WTC11 (cell line): Measurements from ENCODE around the gene SHISA6.

Experiments used
- ATF1 ChIP-seq: sonication (generic); formaldehyde crosslinking; IDR thresholded peaks from 2 replicates; pipeline ENCODE4 v1.8.1; 2023; ENCODE audit warnings: mild to moderate bottlenecking, moderate library complexity, missing genetic modification reagents
- CREB1 ChIP-seq: sonication (generic); formaldehyde crosslinking; IDR thresholded peaks from 2 replicates; pipeline ENCODE4 v1.8.0; 2023; ENCODE audit warnings: mild to moderate bottlenecking, missing genetic modification reagents
- CTCF ChIP-seq: fragments of 200-600 bp; IDR thresholded peaks from 2 replicates; pipeline ENCODE4 v1.8.0; 2022; ENCODE audit warnings: antibody characterized with exemption
- E2F4 ChIP-seq: sonication (generic); formaldehyde crosslinking; IDR thresholded peaks from 2 replicates; pipeline ENCODE4 v1.8.1; 2022; ENCODE audit warnings: low read depth, mild to moderate bottlenecking, moderate library complexity, missing genetic modification reagents, borderline replicate concordance
- ETV6 ChIP-seq: sonication (generic); formaldehyde crosslinking; IDR thresholded peaks from 2 replicates; pipeline ENCODE4 v1.8.1; 2022; ENCODE audit warnings: mild to moderate bottlenecking, missing genetic modification reagents
- FOXJ3 ChIP-seq: sonication (generic); formaldehyde crosslinking; IDR thresholded peaks from 2 replicates; pipeline ENCODE4 v1.9.0; 2021; ENCODE audit warnings: missing genetic modification reagents, mild to moderate bottlenecking, borderline replicate concordance
- MYBL2 ChIP-seq: sonication (generic); formaldehyde crosslinking; IDR thresholded peaks from 2 replicates; pipeline ENCODE4 v1.8.1; 2023; ENCODE audit warnings: mild to moderate bottlenecking, moderate library complexity, missing genetic modification reagents
- TCF7 ChIP-seq: sonication (generic); formaldehyde crosslinking; IDR thresholded peaks from 2 replicates; pipeline ENCODE4 v1.8.0; 2022; ENCODE audit warnings: mild to moderate bottlenecking, low read depth, missing genetic modification reagents, moderate library complexity
- TEAD4 ChIP-seq: sonication (generic); formaldehyde crosslinking; IDR thresholded peaks from 2 replicates; pipeline ENCODE4 v1.8.0; 2022; ENCODE audit warnings: mild to moderate bottlenecking, missing genetic modification reagents
- ZNF121 ChIP-seq: sonication (generic); formaldehyde crosslinking; IDR thresholded peaks from 2 replicates; pipeline ENCODE4 v1.8.0; 2023; ENCODE audit warnings: missing genetic modification reagents
- ZNF232 ChIP-seq: sonication (generic); formaldehyde crosslinking; IDR thresholded peaks from 2 replicates; pipeline ENCODE4 v1.8.0; 2022; ENCODE audit warnings: mild to moderate bottlenecking, missing genetic modification reagents
- TF ChIP-seq, protein P1 (sequence below): sonication (generic); formaldehyde crosslinking; conservative IDR thresholded peaks from 2 replicates; pipeline ENCODE4 v1.8.1; 2022; ENCODE audit warnings: mild to moderate bottlenecking, missing genetic modification reagents
- TF ChIP-seq, protein P2 (sequence below): sonication (generic); formaldehyde crosslinking; IDR thresholded peaks from 2 replicates; pipeline ENCODE4 v1.8.1; 2023; ENCODE audit warnings: mild to moderate bottlenecking, missing genetic modification reagents
- TF ChIP-seq, protein P3 (sequence below): sonication (generic); formaldehyde crosslinking; IDR thresholded peaks from 2 replicates; pipeline ENCODE4 v1.8.1; 2023; ENCODE audit warnings: mild to moderate bottlenecking, moderate library complexity, missing genetic modification reagents

- TF ChIP-seq, protein P1, sequence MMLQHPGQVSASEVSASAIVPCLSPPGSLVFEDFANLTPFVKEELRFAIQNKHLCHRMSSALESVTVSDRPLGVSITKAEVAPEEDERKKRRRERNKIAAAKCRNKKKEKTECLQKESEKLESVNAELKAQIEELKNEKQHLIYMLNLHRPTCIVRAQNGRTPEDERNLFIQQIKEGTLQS = no peak
- TF ChIP-seq CTCF = no peak
- TF ChIP-seq MYBL2 = no peak
- TF ChIP-seq ZNF121 = no peak
- no peak for TF ChIP-seq FOXJ3
- no peak for TF ChIP-seq ZNF232 (CRISPR knock-in tag)
- TF ChIP-seq, protein P2, sequence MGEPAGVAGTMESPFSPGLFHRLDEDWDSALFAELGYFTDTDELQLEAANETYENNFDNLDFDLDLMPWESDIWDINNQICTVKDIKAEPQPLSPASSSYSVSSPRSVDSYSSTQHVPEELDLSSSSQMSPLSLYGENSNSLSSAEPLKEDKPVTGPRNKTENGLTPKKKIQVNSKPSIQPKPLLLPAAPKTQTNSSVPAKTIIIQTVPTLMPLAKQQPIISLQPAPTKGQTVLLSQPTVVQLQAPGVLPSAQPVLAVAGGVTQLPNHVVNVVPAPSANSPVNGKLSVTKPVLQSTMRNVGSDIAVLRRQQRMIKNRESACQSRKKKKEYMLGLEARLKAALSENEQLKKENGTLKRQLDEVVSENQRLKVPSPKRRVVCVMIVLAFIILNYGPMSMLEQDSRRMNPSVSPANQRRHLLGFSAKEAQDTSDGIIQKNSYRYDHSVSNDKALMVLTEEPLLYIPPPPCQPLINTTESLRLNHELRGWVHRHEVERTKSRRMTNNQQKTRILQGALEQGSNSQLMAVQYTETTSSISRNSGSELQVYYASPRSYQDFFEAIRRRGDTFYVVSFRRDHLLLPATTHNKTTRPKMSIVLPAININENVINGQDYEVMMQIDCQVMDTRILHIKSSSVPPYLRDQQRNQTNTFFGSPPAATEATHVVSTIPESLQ (CRISPR knock-in tag) = no peak
- no peak for TF ChIP-seq TEAD4 (CRISPR knock-in tag)
- no peak for TF ChIP-seq CREB1 (CRISPR knock-in tag)
- TF ChIP-seq ETV6 (CRISPR knock-in tag) = no peak
- no peak for TF ChIP-seq E2F4 (CRISPR knock-in tag)
- no peak for TF ChIP-seq ATF1
- TF ChIP-seq, protein P3, sequence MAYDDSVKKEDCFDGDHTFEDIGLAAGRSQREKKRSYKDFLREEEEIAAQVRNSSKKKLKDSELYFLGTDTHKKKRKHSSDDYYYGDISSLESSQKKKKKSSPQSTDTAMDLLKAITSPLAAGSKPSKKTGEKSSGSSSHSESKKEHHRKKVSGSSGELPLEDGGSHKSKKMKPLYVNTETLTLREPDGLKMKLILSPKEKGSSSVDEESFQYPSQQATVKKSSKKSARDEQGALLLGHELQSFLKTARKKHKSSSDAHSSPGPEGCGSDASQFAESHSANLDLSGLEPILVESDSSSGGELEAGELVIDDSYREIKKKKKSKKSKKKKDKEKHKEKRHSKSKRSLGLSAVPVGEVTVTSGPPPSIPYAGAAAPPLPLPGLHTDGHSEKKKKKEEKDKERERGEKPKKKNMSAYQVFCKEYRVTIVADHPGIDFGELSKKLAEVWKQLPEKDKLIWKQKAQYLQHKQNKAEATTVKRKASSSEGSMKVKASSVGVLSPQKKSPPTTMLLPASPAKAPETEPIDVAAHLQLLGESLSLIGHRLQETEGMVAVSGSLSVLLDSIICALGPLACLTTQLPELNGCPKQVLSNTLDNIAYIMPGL (CRISPR knock-in tag) = no peak
- TF ChIP-seq TCF7 (CRISPR knock-in tag) = no peak
Observed at GRCh38 chr17:11515901-11516300, 274.9 kb downstream of the SHISA6 start.
